Right renal pelvis (tissue), 4 donors: ENCODE measurements around the gene SLC15A4. TPM values are rescaled to one million over a fixed set of nuclear protein-coding genes. Genes with fewer than 3 reads are reported as not detected.
"Not testable (repeated sequence)": the region's sequence is repeated elsewhere in the genome, so short reads cannot be mapped to it uniquely, and the experiment has no call there.

ENCODE experiments used
- DNase-seq, 4 donors: peaks; one replicate each; pipeline ENCODE4 v3.0.0-alpha.2; 2013; ENCODE audit warnings: low read depth in 4 of 4, low spot score in 3 of 4, missing footprints in 1 of 4
- polyA plus RNA-seq, 4 donors: library from polyadenylated mRNA; unstranded; fragments of 120-200 nt; gene quantifications; one replicate each; pipeline ENCODE4 v1.2.1, GENCODE V29; 2013; ENCODE audit not compliant: insufficient read length in 4 of 4

Gene SLC15A4
- 10 to 100 TPM; 28.5 to 32.7 (median 30.9) TPM for polyA plus RNA-seq

- DNase-seq, result peak; percentile 83 to 92 (median 88)
Observed at GRCh38 chr12:128823916-128824839, at the start of gene SLC15A4. Gene SLC15A4, minus strand, starts transcription at chr12:128823958. Its CDS starts 15 bp downstream, at chr12:128823943.

GRCh38 chr12:128872303-128872702, 48.5 kb upstream of the SLC15A4 start:
- DNase-seq, result no peak

DNA sequence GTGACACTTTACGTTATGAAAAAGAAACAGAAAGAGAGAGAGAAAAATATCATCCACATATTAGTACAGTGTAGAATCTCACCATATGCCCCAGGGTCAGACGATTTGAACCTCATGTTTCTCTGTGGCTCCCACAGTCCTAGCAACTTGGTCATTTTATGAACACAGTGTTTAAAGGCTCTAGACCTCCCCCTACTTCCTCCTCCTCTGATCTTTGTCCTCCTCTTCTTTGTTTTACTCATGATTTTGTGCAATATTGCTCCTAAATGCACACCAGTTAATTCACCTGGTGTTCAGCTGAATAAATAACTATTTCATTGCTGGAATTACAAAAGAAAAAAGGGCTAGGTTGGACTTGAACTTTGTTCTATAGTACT, 47.7 kb upstream of the SLC15A4 start:
- no peak for DNase-seq

- no peak for DNase-seq
Observed at GRCh38 chr12:128867466-128867865, 43.7 kb upstream of the SLC15A4 start.

- DNase-seq, result no peak
Observed at GRCh38 chr12:128864516-128865186, 40.9 kb upstream of the SLC15A4 start.

- no peak for DNase-seq
Observed at GRCh38 chr12:128863957-128864356, 40.2 kb upstream of the SLC15A4 start.

GRCh38 chr12:128861226-128862016, 37.7 kb upstream of the SLC15A4 start:
- no peak for DNase-seq

GRCh38 chr12:128859311-128859710, 35.6 kb upstream of the SLC15A4 start:
- no peak for DNase-seq

- DNase-seq, result no peak
Observed at GRCh38 chr12:128857133-128857763, 33.5 kb upstream of the SLC15A4 start.

DNA sequence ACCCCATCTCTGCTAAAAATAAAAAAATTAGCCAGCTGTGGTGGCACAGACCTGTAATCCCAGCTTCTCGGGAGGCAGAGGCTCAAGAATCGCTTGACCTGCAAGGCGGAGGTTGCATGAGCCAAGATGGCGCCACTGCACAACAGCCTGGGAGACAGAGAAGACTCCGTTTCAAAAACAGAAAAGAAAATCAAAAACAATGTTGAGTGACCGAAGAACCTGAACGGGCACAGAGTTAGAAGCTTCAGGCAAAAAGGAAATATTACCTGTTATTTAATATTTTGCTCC, 33.0 kb upstream of the SLC15A4 start:
- DNase-seq, result no peak

GRCh38 chr12:128856035-128856790, 32.5 kb upstream of the SLC15A4 start:
- no peak for DNase-seq

GRCh38 chr12:128853600-128854197, 29.9 kb upstream of the SLC15A4 start:
- DNase-seq, result no peak

DNA sequence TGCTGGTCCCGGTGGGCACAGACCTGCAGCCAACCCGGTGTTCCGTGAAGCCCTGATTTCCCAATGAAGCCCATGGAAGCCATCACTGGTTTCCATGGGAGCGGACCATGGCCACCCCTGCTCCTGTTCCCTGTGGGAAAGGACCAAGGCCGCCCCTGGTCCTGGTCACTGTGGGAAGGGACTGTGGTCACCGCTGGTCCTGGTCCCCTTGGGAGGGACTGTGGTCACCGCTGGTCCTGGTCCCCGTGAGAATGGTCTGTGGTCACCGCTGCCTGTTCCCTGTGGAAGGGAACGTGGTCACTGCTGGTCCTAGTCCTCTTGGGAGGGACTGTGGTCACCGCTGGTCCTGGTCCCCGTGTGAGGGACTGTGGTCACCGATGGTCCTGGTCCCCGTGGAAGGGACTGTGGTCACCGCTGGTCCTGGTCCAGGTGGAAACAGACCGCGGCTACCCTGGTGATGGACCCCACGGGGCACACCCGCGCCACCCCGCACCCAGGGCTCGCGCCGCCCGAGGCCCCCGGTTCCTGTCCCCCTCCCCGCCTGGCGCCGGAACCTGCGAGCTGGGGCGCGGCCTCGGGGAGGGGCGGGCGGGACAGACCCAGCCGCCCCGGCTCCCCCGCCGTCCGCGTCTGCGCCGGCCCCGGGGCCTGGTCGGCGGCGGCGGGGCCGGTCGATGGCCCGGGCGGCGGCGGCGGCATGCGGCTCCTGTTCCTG, 29.3 kb upstream of the SLC15A4 start, which contains the start of gene GLT1D1:
Gene GLT1D1, plus strand, starts transcription at position 594 of the 715 bp plus-strand sequence. Its CDS starts 104 bp downstream, at position 698.
- no peak for DNase-seq

DNA sequence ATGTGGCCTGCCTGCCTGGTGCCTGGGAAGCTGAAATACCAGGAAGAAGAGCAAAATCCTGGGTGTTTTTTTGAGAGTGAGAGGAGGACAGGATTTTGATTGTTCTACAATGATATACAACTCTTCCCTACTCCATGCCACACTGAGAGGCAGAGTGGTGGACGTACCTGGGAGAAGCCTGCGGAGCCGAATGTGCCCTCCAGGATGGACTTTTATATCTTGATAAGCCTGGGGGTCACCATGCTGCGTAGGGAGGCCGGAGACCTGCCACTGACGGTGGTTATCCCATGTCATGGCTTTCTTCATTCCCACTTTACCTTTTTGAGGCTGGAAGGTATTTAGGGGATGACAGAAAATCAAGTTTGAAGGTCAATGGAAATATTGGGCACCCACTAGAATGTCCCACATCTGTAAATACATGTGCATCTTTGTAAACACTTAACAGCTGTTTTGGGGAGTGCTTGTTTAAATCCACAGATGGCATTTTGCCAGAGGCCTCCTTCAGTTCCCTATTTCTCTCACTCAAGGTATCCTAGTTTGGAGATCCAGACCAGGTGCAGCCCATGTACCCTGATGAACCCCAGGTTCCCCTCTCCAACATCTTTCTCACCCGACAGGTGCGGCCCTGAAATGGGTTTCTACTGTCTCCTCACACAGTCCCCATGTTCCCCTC, 28.4 kb upstream of the SLC15A4 start:
- no peak for DNase-seq

DNA sequence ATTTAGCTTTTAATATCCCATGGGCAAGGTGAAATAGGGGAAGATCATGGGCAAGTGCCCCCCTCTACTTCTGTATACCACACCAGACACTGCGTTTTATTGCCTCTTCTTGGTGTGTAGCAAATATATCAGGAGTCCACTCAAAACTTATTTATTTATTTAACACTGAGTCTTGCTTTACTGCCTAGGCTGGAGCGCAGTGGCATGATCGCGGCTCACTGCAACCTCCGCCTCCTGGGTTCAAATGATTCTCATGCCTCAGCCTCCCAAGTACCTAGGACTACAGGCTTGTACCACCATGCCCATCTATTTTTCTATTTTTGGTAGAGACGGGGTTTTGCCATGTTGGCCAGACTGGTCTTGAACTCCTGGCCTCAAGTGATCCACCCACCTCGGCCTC, 27.7 kb upstream of the SLC15A4 start:
- not testable (repeated sequence) for DNase-seq

- DNase-seq, result no peak
Observed at GRCh38 chr12:128850400-128850799, 26.6 kb upstream of the SLC15A4 start.

- not testable (repeated sequence) for DNase-seq
Observed at GRCh38 chr12:128849806-128850205, 26.0 kb upstream of the SLC15A4 start.

- DNase-seq, result no peak
Observed at GRCh38 chr12:128848371-128848770, 24.6 kb upstream of the SLC15A4 start.
